D721Med (cell line): ENCODE data around the gene RALGAPB.

ENCODE experiments used
- DNase-seq: peaks from one replicate; pipeline ENCODE4 v3.0.0; 2011; ENCODE audit warnings: low spot score; ENCODE audit not compliant: insufficient read length
- FAIRE-seq: peaks from 2 replicates; lab custom pipeline; 2011; peaks lifted over from hg19 to GRCh38; lab: Jason Lieb, UNC
- TF ChIP-seq, protein P1 (sequence below): IDR thresholded peaks from 2 replicates; pipeline ENCODE4 v1.5.1; 2012; ENCODE audit warnings: mild to moderate bottlenecking, control low read depth; ENCODE audit not compliant: insufficient read depth; ENCODE audit errors: missing control alignments

Gene RALGAPB

DNA sequence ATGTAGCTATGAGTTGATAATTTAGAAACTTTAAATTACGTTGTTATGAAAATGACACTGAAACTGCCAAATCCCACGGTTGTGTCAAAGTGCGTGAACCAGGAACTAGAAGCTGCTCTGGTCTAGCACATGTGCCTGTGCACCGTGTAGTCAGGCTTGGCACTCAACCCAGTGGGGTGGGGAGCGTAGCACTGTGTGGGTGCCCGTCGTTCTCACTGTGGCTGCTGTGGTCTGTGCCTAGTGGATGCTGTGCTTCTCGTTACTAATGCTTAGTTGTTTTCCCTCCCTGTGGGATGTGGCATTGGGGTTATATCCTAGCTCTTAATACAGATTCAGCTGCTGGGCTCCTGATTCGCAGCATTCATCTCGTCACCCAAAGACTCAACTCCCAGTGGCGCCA lies 62.1 kb downstream of the RALGAPB start:
- TF ChIP-seq, protein P1, sequence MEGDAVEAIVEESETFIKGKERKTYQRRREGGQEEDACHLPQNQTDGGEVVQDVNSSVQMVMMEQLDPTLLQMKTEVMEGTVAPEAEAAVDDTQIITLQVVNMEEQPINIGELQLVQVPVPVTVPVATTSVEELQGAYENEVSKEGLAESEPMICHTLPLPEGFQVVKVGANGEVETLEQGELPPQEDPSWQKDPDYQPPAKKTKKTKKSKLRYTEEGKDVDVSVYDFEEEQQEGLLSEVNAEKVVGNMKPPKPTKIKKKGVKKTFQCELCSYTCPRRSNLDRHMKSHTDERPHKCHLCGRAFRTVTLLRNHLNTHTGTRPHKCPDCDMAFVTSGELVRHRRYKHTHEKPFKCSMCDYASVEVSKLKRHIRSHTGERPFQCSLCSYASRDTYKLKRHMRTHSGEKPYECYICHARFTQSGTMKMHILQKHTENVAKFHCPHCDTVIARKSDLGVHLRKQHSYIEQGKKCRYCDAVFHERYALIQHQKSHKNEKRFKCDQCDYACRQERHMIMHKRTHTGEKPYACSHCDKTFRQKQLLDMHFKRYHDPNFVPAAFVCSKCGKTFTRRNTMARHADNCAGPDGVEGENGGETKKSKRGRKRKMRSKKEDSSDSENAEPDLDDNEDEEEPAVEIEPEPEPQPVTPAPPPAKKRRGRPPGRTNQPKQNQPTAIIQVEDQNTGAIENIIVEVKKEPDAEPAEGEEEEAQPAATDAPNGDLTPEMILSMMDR, result no peak
- FAIRE-seq (no peak), DNase-seq (no peak)

DNA sequence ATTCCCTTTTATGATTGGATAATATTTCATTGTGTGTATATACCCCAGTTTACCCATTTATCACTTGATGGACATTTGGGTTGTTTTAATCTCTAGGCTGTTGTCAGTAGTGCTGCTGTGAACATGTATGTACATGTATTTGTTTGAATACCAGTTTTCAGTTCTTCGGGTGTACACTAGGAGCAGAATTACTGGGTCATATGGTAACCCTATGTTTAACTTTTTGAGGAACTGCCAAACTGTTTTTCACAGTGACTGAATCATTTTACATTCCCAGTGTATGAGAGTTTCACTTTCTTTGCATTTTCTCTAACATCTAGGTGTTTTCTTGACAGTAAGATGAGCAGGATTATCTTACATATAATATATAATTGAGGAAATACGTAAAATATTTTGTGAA lies 63.7 kb downstream of the RALGAPB start:
- DNase-seq, result no peak
- TF ChIP-seq, protein P1, result no peak
- FAIRE-seq, result no peak

DNA sequence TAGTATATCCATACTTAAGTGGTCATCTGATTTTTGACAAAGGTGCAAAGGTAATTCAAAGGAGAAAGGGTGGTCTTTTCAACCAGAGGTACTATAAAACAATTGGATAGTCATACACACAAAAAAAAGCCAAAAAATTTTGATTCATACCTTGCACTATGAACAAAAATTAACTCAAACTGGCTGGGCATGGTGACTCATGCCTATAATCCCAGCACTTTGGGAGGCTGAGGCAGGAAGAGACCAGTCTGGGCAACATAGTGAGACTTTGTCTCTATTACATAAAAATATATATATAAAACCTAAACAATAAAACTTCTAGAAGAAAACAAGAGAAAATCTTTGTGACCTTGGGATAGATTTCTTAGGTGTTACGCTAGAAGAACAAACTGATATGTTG lies 64.5 kb downstream of the RALGAPB start:
- no peak for FAIRE-seq
- TF ChIP-seq, protein P1, result no peak
- DNase-seq, result no peak

DNA sequence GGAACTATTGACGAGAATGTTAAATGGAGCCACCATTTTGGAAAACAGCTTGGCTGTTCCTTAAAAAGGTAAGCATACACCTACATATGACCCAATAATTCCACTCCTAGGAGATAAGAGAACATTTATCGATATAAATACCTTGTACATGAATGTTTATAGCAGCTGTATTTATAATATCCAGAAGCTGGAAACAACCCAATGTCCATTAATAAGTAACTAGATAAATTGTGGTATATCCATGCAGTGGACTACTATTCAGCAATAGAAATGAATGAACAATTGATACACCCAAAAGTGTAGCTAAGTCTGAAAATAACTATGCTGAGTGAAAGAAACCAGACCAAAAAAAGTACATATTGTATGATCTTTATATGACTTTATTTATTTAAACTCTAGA lies 66.1 kb downstream of the RALGAPB start:
- no peak for FAIRE-seq

GRCh38 chr20:38543014-38543906 lies 70.6 kb downstream of the RALGAPB start:
- no peak for FAIRE-seq
- DNase-seq, result no peak
- TF ChIP-seq, protein P1, result no peak

More for the DNA sequence above, 66.1 kb downstream of the RALGAPB start:
- TF ChIP-seq, protein P1, result no peak
- DNase-seq, result no peak

DNA sequence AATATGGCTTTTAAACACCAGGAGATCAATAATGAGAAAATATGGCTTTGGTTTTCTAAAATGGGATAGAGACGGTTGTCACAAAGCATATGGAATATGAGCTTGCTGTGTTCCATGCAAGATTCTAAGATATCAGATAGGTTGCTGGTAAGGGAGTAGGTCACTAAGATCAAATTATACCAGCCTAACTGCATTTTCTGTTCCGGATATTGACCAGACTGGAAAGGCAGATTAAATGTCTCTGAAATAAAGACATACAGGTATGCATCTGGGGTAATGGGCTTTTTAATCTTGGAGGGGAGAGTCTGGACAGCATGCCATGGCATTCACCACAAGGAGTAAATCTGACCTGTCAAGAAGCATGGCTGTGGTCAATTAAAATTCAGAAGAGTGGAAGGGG lies 73.1 kb downstream of the RALGAPB start:
- DNase-seq, result no peak

More for the DNA sequence above, 73.1 kb downstream of the RALGAPB start:
- TF ChIP-seq, protein P1, result no peak
- no peak for FAIRE-seq
